A673 (cell line): Measurements from ENCODE around the gene WTAP. TPM values are rescaled to one million over a fixed set of nuclear protein-coding genes. Genes with fewer than 3 reads are reported as not detected.
"Not testable (repeated sequence)": the region's sequence is repeated elsewhere in the genome, so short reads cannot be mapped to it uniquely, and the experiment has no call there.

ENCODE experiments used
- BruUV-seq: library from RNA; stranded (reverse); fragments of 400-500 nt; replicated peaks from 2 replicates; lab custom pipeline; 2021; lab: Mats Ljungman, UMichigan
- CTCF ChIA-PET: fragments of 300-600 bp; sonication (Branson Sonifier 250); formaldehyde crosslinking; loops from one replicate; lab custom pipeline; 2022; ENCODE audit warnings: antibody characterized with exemption; lab: Charles Lee
- POLR2A ChIA-PET: fragments of 300-600 bp; sonication (Branson Sonifier 250); formaldehyde crosslinking; loops from one replicate; lab custom pipeline; 2022; ENCODE audit warnings: antibody characterized with exemption; ENCODE audit not compliant: low non-redundant PET; lab: Charles Lee
- DNase-seq: peaks from one replicate; pipeline ENCODE4 v3.0.0-alpha.2; 2015; ENCODE audit warnings: low spot score
- H3K27ac ChIP-seq: fragments of 200-600 bp; sonication (generic); 2 replicates; pipeline ENCODE4 v1.5.1; 2016; ENCODE audit warnings: mixed run types, low read depth, mild to moderate bottlenecking, mixed read lengths, antibody characterized with exemption, low read length; ENCODE audit not compliant: poor library complexity, severe bottlenecking
- H3K27me3 ChIP-seq: fragments of 200-600 bp; sonication (generic); replicated peaks from 2 replicates; pipeline ENCODE4 v1.6.1; 2017; ENCODE audit warnings: mixed run types, low read depth, mild to moderate bottlenecking, mixed read lengths, antibody characterized with exemption, low read length; ENCODE audit not compliant: insufficient read depth, poor library complexity
- H3K36me3 ChIP-seq: fragments of 200-600 bp; sonication (generic); 2 replicates; pipeline ENCODE4 v1.6.1; 2016; ENCODE audit warnings: mixed run types, mild to moderate bottlenecking, mixed read lengths, antibody characterized with exemption, low read length; ENCODE audit not compliant: insufficient read depth, poor library complexity, severe bottlenecking
- H3K4me1 ChIP-seq: fragments of 200-600 bp; sonication (generic); 2 replicates; pipeline ENCODE4 v1.6.1; 2017; ENCODE audit warnings: mixed run types, mild to moderate bottlenecking, mixed read lengths, antibody characterized with exemption, low read length; ENCODE audit not compliant: insufficient read depth, poor library complexity, severe bottlenecking
- H3K4me3 ChIP-seq: fragments of 200-600 bp; sonication (generic); 2 replicates; pipeline ENCODE4 v1.5.1; 2016; ENCODE audit warnings: low read depth, mixed run types, mild to moderate bottlenecking, mixed read lengths, low read length; ENCODE audit not compliant: poor library complexity, severe bottlenecking
- H3K9me3 ChIP-seq: fragments of 200-600 bp; sonication (generic); 2 replicates; pipeline ENCODE4 v1.6.1; 2016; ENCODE audit warnings: mixed run types, low read depth, mild to moderate bottlenecking, mixed read lengths, antibody characterized with exemption, low read length; ENCODE audit not compliant: poor library complexity, severe bottlenecking
- CTCF ChIP-seq: fragments of 300-800, 200-600 bp; sonication (generic); conservative IDR thresholded peaks from 2 replicates; pipeline ENCODE4 v1.5.1; 2017; ENCODE audit warnings: low read depth, mild to moderate bottlenecking, antibody characterized with exemption, low read length, moderate library complexity, mixed read lengths
- EZH2 ChIP-seq: fragments of 200-600 bp; sonication (generic); IDR thresholded peaks from 2 replicates; pipeline ENCODE4 v1.6.1; 2017; ENCODE audit warnings: borderline replicate concordance, low read depth, mild to moderate bottlenecking, mixed read lengths, antibody characterized with exemption, low read length; ENCODE audit not compliant: poor library complexity, severe bottlenecking
- intact Hi-C: fragments of 100-400 bp; cut with micrococcal nuclease; formaldehyde crosslinking; loops from one replicate; pipeline ENCODE4 v1.10.0; 2022; ENCODE audit not compliant: unreplicated experiment
- total RNA-seq: library from RNA; stranded (reverse); gene quantifications from 2 replicates; pipeline ENCODE4 v1.2.3, GENCODE V29; 2021

Gene WTAP
- total RNA-seq, 1 experiment from 2014 or later = 109 TPM

GRCh38 chr6:159689001-159689400, 38.3 kb upstream of the WTAP start:
- intact Hi-C loops = no loop called here
- TF ChIP-seq EZH2 = no peak
- no peak for TF ChIP-seq CTCF
- peaks cover 28% of the 10 kb centered on the region for H3K36me3 ChIP-seq
- no peaks in the 10 kb centered on the region for H3K9me3 ChIP-seq
- CTCF ChIA-PET = no interaction called here
- H3K27me3 ChIP-seq = no peaks in the 10 kb centered on the region
- no peak overlapping the region for H3K27ac ChIP-seq
- no peak overlapping the region for H3K4me3 ChIP-seq
- BruUV-seq = no TSS peak
- DNase-seq = no peak
- POLR2A ChIA-PET = no interaction called here
- peaks cover 9% of the 10 kb centered on the region for H3K4me1 ChIP-seq

GRCh38 chr6:159690135-159690534, 37.2 kb upstream of the WTAP start:
- DNase-seq, BruUV-seq, H3K9me3 ChIP-seq, H3K27me3 ChIP-seq, H3K4me3 ChIP-seq, H3K27ac ChIP-seq, H3K4me1 ChIP-seq, CTCF ChIA-PET: not testable (repeated sequence)
- H3K36me3 ChIP-seq = peaks cover 18% of the 10 kb centered on the region
- intact Hi-C loops = loop anchor here (2.0 to 10.0 kb wide), 4 partner anchors 37 to 765 kb away; partner anchors contain the start of genes TCP1 and WTAP
- POLR2A ChIA-PET = interaction anchor here (0.7 kb wide), 1 partner anchor 9 kb away, joined by 3 read pairs; no protein-coding TSS in a partner anchor

- TSS peak; percentile 65 for BruUV-seq
- ChIA-PET CTCF (interaction anchor here (0.8 kb wide), 1 partner anchor 162 kb away, joined by 7 read pairs; no protein-coding TSS in a partner anchor), POLR2A (no interaction called here)
- H3K27me3 ChIP-seq = no peaks in the 10 kb centered on the region
- peak; percentile 83 for DNase-seq
- H3K4me1 ChIP-seq = peaks cover 9% of the 10 kb centered on the region
- H3K36me3 ChIP-seq = peaks cover 8% of the 10 kb centered on the region
- peak overlapping the region; percentile 97 for H3K4me3 ChIP-seq
- intact Hi-C loops = loop anchor here (2.0 to 10.0 kb wide), 4 partner anchors 36 to 763 kb away; partner anchors contain the start of genes TCP1 and WTAP
- TF ChIP-seq EZH2 (no peak), CTCF (peak; percentile 80)
- H3K27ac ChIP-seq = peak overlapping the region; percentile 22
- H3K9me3 ChIP-seq = no peaks in the 10 kb centered on the region
Observed at GRCh38 chr6:159691133-159691962, 36.0 kb upstream of the WTAP start.
